AG10803 (cell line): Measurements from ENCODE around the gene TBC1D2.

Experiments
- DNase-seq: peaks from one replicate; pipeline ENCODE4 v3.0.0; 2010; ENCODE audit warnings: low read depth
- H3K4me3 ChIP-seq: 2 replicates; pipeline ENCODE4 v1.5.1; 2011; ENCODE audit warnings: mild to moderate bottlenecking, low read length, control low read depth
- CTCF ChIP-seq: conservative IDR thresholded peaks from 2 replicates; pipeline ENCODE4 v1.5.1; 2011; ENCODE audit warnings: mild to moderate bottlenecking, low read length, control low read depth, inconsistent platforms

TBC1D2 gene

DNA sequence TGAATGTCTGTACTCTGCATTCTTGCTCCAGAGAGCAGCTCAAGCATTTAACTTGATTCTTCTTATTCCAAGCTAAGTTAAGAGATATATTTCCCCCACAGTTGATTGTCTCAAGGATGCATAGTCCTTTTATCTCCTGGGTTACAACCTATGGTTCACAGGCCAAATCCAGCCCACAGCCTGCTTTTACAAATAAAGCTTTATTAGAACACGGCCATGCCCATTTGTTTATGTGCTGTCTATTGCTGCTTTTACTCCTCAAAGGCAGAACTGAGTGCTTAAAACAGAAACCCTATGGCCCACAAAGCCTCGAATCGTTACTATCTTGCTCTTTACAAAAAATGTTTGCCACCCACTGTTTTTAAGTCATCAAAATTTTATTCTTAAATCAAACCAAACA lies 25.8 kb downstream of the TBC1D2 start:
- DNase-seq: no peak
- H3K4me3 ChIP-seq: no peak overlapping the region

GRCh38 chr9:98229090-98229395 lies 26.4 kb downstream of the TBC1D2 start:
- H3K4me3 ChIP-seq: no peak overlapping the region
- no peak for TF ChIP-seq CTCF
- DNase-seq: no peak

More for the DNA sequence above, 25.8 kb downstream of the TBC1D2 start:
- no peak for TF ChIP-seq CTCF

DNA sequence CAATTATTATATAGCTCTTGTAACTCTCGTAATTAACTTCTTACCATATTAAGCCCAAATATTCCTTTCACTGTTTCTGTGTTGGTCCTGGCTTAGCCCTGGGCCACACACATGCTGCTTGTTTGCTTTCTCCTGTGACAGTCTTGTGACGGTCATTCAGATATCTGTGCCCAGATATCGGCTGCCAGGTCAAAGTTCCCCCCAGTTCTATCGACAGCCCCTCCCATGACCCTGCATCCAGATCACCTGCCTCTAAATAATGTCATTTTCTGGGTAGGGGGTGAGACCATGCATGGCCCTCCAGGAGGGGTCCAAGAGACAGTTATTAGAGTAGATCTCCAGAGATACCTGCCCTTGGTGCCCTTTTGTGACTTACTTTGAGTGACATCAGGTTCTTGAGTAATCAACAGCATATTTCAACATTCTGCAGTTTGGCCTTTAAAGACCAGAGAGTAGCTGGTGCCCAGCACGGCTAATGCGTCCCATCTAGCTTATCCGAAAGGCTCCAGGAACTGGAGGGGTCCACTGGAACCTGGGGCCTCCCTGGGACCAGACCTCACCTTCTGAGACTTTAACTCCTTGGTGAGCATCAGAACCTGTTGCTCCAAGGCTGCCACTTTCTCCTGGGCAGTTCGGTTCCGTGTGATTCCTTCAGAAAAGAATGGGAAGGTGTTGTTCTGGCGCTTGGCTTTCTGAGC lies 26.9 kb downstream of the TBC1D2 start:
- TF ChIP-seq CTCF: no peak
- DNase-seq: no peak
- H3K4me3 ChIP-seq: no peak overlapping the region

DNA sequence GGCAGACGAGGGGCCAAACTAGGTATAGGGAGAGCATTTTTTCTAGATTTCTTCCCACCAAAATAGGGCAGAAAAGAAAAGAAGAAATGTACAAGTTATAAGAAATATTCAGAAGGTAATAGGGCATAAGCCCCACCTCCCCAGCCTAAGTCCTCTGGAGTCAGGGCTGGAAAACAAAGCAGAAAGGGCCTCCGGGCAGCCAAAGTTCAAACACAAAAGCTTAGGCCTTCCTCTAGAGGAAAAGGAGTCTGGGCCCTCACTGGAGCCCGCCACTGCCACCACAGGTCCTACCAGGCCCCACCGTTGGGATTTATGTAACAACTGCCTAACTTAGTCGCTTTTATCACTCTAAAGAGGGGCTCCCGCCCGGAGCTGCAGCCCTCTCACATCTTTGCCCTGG lies 27.6 kb downstream of the TBC1D2 start:
- no peak for DNase-seq
- no peak for TF ChIP-seq CTCF
- no peak overlapping the region for H3K4me3 ChIP-seq

GRCh38 chr9:98226957-98227356 lies 28.5 kb downstream of the TBC1D2 start:
- no peak overlapping the region for H3K4me3 ChIP-seq
- no peak for DNase-seq
- no peak for TF ChIP-seq CTCF

DNA sequence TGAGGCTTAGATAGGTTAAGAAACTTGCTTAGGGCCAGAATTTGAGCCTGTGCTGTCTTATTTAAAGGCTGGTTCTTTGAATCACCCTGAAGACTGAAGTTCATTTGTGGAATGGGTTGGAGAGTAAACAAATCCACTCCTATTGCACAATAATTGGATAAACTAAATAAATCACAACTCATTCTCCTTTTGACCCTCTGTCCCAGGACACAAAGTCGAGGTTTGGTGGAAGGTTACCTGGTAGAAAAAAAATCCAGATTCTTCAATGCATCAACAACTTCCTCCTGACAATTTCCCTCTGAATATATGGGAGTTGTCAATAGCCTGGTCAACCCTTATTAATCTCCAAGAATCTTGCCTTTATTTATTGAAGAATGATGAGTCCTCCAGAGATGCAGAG lies 28.9 kb downstream of the TBC1D2 start:
- no peak overlapping the region for H3K4me3 ChIP-seq
- peak; percentile 43 for DNase-seq
- no peak for TF ChIP-seq CTCF

DNA sequence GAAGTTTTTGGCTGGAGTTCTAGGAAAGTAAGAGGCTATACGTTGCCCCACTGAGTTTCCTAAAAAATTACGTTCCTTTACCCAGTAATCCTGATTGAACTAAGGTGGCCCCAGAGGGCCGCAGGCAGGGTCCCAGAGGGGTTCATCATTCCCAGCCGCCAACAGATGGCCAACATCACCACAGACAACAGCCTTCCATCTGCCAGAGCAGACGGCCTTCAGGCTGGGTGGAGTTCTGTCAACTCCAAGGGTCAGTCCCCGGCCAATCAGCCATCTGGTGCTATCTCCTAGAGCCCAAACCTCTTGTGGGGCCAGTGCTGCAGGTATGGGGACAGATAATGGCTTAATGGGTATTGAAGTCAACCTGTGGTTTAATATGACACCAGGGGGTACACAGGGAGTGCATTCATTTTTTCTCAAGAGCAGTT lies 30.4 kb downstream of the TBC1D2 start:
- TF ChIP-seq CTCF: no peak
- no peak overlapping the region for H3K4me3 ChIP-seq
- no peak for DNase-seq
